ENCODE results near the gene SLC35G1. TPM values are rescaled to one million over a fixed set of nuclear protein-coding genes. Genes with fewer than 3 reads are reported as not detected.

Gene SLC35G1
- total and polyA plus RNA-seq, 2 of the 13 experiments (the other 11 are each of a cell fraction or from before 2014, with no cell fraction given) = 2.5 to 4.5 TPM

- FAIRE-seq (no peak), DNase-seq (ENCODE audit: low spot score) (no peak), ATAC-seq (no peak)
- CTCF ChIA-PET (ENCODE audit: low intra/inter-chr PET ratio, low total read pairs) = no interaction called here
- Histone ChIP-seq H3K4me3 (replicated peaks in 1 of 3; ENCODE audit: insufficient read depth in 1 of 3, low read depth in 2 of 3, low read length in 3 of 3) (no peak overlapping the region), H3K27me3 (ENCODE audit: control insufficient read depth in 1 of 2, insufficient read depth in 2 of 2, low read length in 2 of 2) (peaks cover 0 to 5% of the 10 kb centered on the region in 2 experiments; a peak in 1 of 5 replicates), H3K9ac (ENCODE audit: insufficient read depth, low read depth, low read length) (no peak overlapping the region), H3K36me3 (replicated peaks in 1 of 2; ENCODE audit: control insufficient read depth in 1 of 2, insufficient read depth in 2 of 2, low read length in 2 of 2) (no peaks in the 10 kb centered on the region), H3K4me1 (ENCODE audit: insufficient read depth, low read length) (no peaks in the 10 kb centered on the region), H3K4me2 (ENCODE audit: low read depth, low read length) (no peak overlapping the region), H3K79me2 (ENCODE audit: insufficient read depth, low read length) (no peaks in the 10 kb centered on the region), H3K9me3 (ENCODE audit: low read length) (no peaks in the 10 kb centered on the region), H4K20me1 (ENCODE audit: insufficient read depth, low read length) (no peaks in the 10 kb centered on the region), H3K27ac (ENCODE audit: extremely low read length, insufficient read depth, low read length) (no peak overlapping the region), H2AFZ (ENCODE audit: low read length) (no peak overlapping the region)
- BruUV-seq (replicated peaks) = no TSS peak
- intact Hi-C loops (cut with micrococcal nuclease; ENCODE audit: unreplicated experiment) (no loop called here), in situ Hi-C loops (cut with HindIII; ENCODE audit: extremely low pct_ligation_motif_present, low pct_unique_long_range_greater_than_20kb) (no loop called here)
- 0 out of 2 replicates have a peak, but pooled peaks have one; percentile 20 for TF ChIP-seq CTCF (CRISPR knock-in tag; IDR thresholded peaks at IDR 0.05)
- no peak for TF ChIP-seq SMYD3 (CRISPR knock-in tag; IDR thresholded peaks at IDR 0.05)
- TF ChIP-seq WIZ (CRISPR knock-in tag; IDR thresholded peaks at IDR 0.05) = no peak
- no peak for TF ChIP-seq TFE3 (CRISPR knock-in tag; IDR thresholded peaks at IDR 0.05)
- no peak for TF ChIP-seq ARHGAP35 (CRISPR knock-in tag; IDR thresholded peaks at IDR 0.05; ENCODE audit: borderline replicate concordance)
- TF ChIP-seq STAG1 (CRISPR knock-in tag; IDR thresholded peaks at IDR 0.05) = peak; percentile 42
- no peak for TF ChIP-seq ZFP91 (CRISPR knock-in tag; IDR thresholded peaks at IDR 0.05; ENCODE audit: borderline replicate concordance)
- 10% methylated on average over 3 of the region's 3 CpGs for WGBS (ENCODE audit: low lambda C conversion rate)
- POLR2A ChIA-PET = no interaction called here
These were observed 34.6 kb upstream of the SLC35G1 start for GRCh38 chr10:93859049-93859655.

Measured in HepG2 (cell line).